Measurements from ENCODE around the gene SLC35E4.

SLC35E4 gene

DNA sequence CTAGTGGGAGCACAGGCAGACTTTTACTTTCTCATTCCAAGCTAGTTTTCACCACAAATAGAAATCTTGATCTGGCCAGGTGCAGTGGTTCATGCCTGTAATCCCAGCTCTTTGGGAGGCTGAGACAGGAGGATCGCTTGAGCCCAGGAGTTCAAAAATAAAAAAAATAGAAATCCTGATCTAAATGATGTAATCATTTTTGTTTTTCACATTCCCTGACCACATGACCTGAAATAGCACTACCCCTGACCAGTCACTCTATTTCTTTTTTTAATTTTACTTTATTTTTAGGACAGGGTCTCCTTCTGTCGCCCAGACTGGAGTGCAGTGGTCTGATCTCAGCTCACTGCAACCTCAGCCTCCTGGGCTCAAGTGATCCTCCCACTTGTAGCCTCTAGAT lies 30.9 kb upstream of the SLC35E4 start:
- WGBS (ENCODE audit: extremely low coverage, insufficient coverage, insufficient read length) = no CpG with 5 or more reads among the region's 2 CpGs
- no peaks in the 10 kb centered on the region for H3K27me3 ChIP-seq (ENCODE audit: insufficient read depth, low read length)
- no peak overlapping the region for H2AK5ac ChIP-seq (ENCODE audit: low read length)
- no peak for DNase-seq
- no peak overlapping the region for H3K9ac ChIP-seq (ENCODE audit: low read length)
- no peak overlapping the region for H4K91ac ChIP-seq (ENCODE audit: low read depth, low read length)
- no peak overlapping the region for H3K23ac ChIP-seq (ENCODE audit: low read length)
- peaks cover 2% of the 10 kb centered on the region for H3K79me2 ChIP-seq (ENCODE audit: control insufficient read depth, insufficient read depth, low read length, poor library complexity)
- no peak overlapping the region for H2BK5ac ChIP-seq (ENCODE audit: low read depth, low read length, poor library complexity)
- H3K4me3 ChIP-seq (ENCODE audit: low read depth, low read length) = no peak overlapping the region
- no peaks in the 10 kb centered on the region for H3K9me3 ChIP-seq (ENCODE audit: insufficient read depth, low read depth, low read length)
- peaks cover 7% of the 10 kb centered on the region for H3K79me1 ChIP-seq (ENCODE audit: low read length)
- no peaks in the 10 kb centered on the region for H3K36me3 ChIP-seq (ENCODE audit: control insufficient read depth in 1 of 2, insufficient read depth in 2 of 2, low read length in 2 of 2)
- H3K4ac ChIP-seq (ENCODE audit: low read depth, low read length) = no peak overlapping the region
- H3K4me2 ChIP-seq (ENCODE audit: low read length) = no peak overlapping the region
- peaks cover 9 to 11% of the 10 kb centered on the region in 2 experiments for H3K4me1 ChIP-seq (ENCODE audit: control insufficient read depth in 1 of 2, insufficient read depth in 2 of 2, low read length in 2 of 2)
- no peak overlapping the region for H3K14ac ChIP-seq (ENCODE audit: low read length)
- no peak overlapping the region for H2BK120ac ChIP-seq (ENCODE audit: insufficient read depth, low read length, poor library complexity)
- H2BK12ac ChIP-seq (ENCODE audit: low read length) = no peak overlapping the region
- H4K8ac ChIP-seq (ENCODE audit: low read depth, low read length) = no peak overlapping the region
- H3K18ac ChIP-seq (ENCODE audit: low read length) = no peak overlapping the region
- H2AFZ ChIP-seq (ENCODE audit: insufficient read depth, low read length, poor library complexity) = no peak overlapping the region
- H4K12ac ChIP-seq (ENCODE audit: low read depth, low read length) = no peak overlapping the region
- H3K27ac ChIP-seq (ENCODE audit: low read depth, low read length) = no peak overlapping the region

DNA sequence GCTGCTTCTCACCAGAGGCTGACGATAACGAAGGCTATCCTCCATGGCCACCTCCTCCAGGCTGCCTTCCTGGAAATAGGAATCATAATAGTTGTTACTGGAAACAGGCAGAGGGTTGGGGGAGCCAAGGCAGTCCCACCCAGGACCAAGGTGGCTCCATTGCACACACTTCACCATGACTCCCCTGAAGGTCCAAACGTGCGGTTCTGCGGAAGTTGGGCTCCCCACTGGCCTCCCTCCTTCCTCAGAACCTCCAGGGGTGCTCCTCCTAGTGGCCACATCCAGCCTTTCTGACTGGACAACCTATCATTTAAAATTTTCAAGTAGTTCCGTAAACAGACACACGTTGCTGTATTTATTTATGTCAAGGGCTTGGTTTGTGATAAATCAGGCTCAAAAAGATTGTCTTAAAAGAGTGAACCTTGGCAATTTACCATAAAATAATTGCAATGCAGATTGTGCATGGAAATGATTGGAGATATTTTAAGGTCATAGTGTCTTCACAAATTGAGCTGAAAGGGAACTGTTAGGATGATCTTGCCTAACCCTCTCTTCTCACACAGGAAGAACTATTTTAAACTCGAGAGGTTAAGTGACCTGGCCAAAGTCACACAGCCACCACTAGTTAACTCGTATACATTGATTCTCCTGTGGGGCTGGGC lies 30.0 kb upstream of the SLC35E4 start:
- H3K4me3 ChIP-seq (ENCODE audit: low read depth, low read length) = no peak overlapping the region
- no peak overlapping the region for H4K12ac ChIP-seq (ENCODE audit: low read depth, low read length)
- H2BK12ac ChIP-seq (ENCODE audit: low read length) = no peak overlapping the region
- H3K4me1 ChIP-seq (ENCODE audit: control insufficient read depth in 1 of 2, insufficient read depth in 2 of 2, low read length in 2 of 2) = peaks cover 9 to 13% of the 10 kb centered on the region in 2 experiments
- no CpG with 5 or more reads among the region's 9 CpGs for WGBS (ENCODE audit: extremely low coverage, insufficient coverage, insufficient read length)
- no peak overlapping the region for H3K14ac ChIP-seq (ENCODE audit: low read length)
- no peak overlapping the region for H2BK120ac ChIP-seq (ENCODE audit: insufficient read depth, low read length, poor library complexity)
- H2AFZ ChIP-seq (ENCODE audit: insufficient read depth, low read length, poor library complexity) = peak overlapping the region; percentile 60
- peaks cover 7% of the 10 kb centered on the region for H3K79me1 ChIP-seq (ENCODE audit: low read length)
- H4K8ac ChIP-seq (ENCODE audit: low read depth, low read length) = peak overlapping the region; percentile 82
- no peak overlapping the region for H3K4ac ChIP-seq (ENCODE audit: low read depth, low read length)
- H3K4me2 ChIP-seq (ENCODE audit: low read length) = peak overlapping the region; percentile 62
- no peaks in the 10 kb centered on the region for H3K36me3 ChIP-seq (ENCODE audit: control insufficient read depth in 1 of 2, insufficient read depth in 2 of 2, low read length in 2 of 2)
- no peak overlapping the region for H3K23ac ChIP-seq (ENCODE audit: low read length)
- H3K9ac ChIP-seq (ENCODE audit: low read length) = no peak overlapping the region
- no peak overlapping the region for H2AK5ac ChIP-seq (ENCODE audit: low read length)
- peak in 1 of 2 donors; percentile 62 for DNase-seq
- H3K79me2 ChIP-seq (ENCODE audit: control insufficient read depth, insufficient read depth, low read length, poor library complexity) = peaks cover 2% of the 10 kb centered on the region
- H4K91ac ChIP-seq (ENCODE audit: low read depth, low read length) = no peak overlapping the region
- H2BK5ac ChIP-seq (ENCODE audit: low read depth, low read length, poor library complexity) = no peak overlapping the region
- no peaks in the 10 kb centered on the region for H3K27me3 ChIP-seq (ENCODE audit: insufficient read depth, low read length)
- H3K9me3 ChIP-seq (ENCODE audit: insufficient read depth, low read depth, low read length) = no peaks in the 10 kb centered on the region
- no peak overlapping the region for H3K18ac ChIP-seq (ENCODE audit: low read length)
- H3K27ac ChIP-seq (ENCODE audit: low read depth, low read length) = no peak overlapping the region

DNA sequence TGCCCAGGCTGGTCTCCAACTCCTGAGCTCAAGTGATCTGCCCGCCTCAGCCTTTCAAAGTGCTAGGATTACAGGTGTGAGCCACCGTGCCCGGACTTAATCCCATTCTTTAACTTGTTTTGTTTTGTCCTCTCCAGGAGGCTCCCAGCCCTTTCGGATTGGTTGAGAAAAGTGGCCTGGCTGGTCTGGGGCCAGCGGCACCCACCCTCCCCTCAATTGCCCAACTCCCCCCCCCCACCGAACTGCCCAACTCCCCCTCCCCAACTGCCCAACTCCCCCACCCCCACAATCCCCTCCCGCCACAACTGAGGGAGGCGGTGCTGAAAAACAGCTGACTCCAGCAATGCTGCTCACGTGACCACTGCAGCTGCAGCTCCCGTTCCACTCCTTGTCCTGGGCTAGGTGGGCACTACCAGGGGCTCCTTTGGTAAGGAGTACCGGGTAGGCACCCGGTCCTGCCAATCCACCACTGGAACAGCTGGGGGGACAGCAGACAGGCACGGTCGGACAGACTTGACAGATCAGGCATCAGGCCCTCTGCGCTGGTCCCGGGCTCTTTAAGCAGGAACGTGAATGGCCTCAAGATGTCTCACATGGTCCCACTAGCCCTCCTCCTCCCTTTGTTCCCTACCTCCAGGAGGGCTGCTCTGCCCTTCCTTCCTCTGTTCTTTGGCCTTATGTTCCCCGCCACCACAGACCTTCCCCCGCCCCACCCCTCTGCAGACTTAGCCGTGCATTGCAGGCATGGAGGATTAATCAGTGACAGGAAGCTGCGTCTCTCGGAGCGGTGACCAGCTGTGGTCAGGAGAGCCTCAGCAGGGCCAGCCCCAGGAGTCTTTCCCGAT lies 28.9 kb upstream of the SLC35E4 start, which contains the start of gene TCN2:
TCN2 (plus strand) TSS at position 720 of the 845 bp plus-strand sequence. CDS start 158 bp downstream, outside the sequence.
- peak within 1 kb of the TSS; percentile 85 for H3K14ac ChIP-seq (ENCODE audit: low read length)
- peak within 1 kb of the TSS; percentile 54 for H2BK5ac ChIP-seq (ENCODE audit: low read depth, low read length, poor library complexity)
- H3K27ac ChIP-seq (ENCODE audit: low read depth, low read length) = peak within 1 kb of the TSS; percentile 66
- no peaks in the 10 kb centered on the region for H3K27me3 ChIP-seq (ENCODE audit: insufficient read depth, low read length)
- no CpG with 5 or more reads among the region's 24 CpGs for WGBS (ENCODE audit: extremely low coverage, insufficient coverage, insufficient read length)
- peaks cover 2% of the 10 kb centered on the region for H3K79me2 ChIP-seq (ENCODE audit: control insufficient read depth, insufficient read depth, low read length, poor library complexity)
- peak within 1 kb of the TSS; percentile 98 for H3K4me2 ChIP-seq (ENCODE audit: low read length)
- H4K91ac ChIP-seq (ENCODE audit: low read depth, low read length) = peak within 1 kb of the TSS; percentile 91
- H2AFZ ChIP-seq (ENCODE audit: insufficient read depth, low read length, poor library complexity) = peak within 1 kb of the TSS; percentile 99
- H3K18ac ChIP-seq (ENCODE audit: low read length) = peak within 1 kb of the TSS; percentile 89
- H3K79me1 ChIP-seq (ENCODE audit: low read length) = peaks cover 7% of the 10 kb centered on the region
- peak within 1 kb of the TSS; percentile 46 for H2BK12ac ChIP-seq (ENCODE audit: low read length)
- peak within 1 kb of the TSS; percentile 95 for H4K8ac ChIP-seq (ENCODE audit: low read depth, low read length)
- H2AK5ac ChIP-seq (ENCODE audit: low read length) = no peak within 1 kb of the TSS
- H3K23ac ChIP-seq (ENCODE audit: low read length) = no peak within 1 kb of the TSS
- H2BK120ac ChIP-seq (ENCODE audit: insufficient read depth, low read length, poor library complexity) = peak within 1 kb of the TSS; percentile 79
- H4K12ac ChIP-seq (ENCODE audit: low read depth, low read length) = peak within 1 kb of the TSS; percentile 75
- peak within 1 kb of the TSS; percentile 72 for H3K4me3 ChIP-seq (ENCODE audit: low read depth, low read length)
- no peaks in the 10 kb centered on the region for H3K9me3 ChIP-seq (ENCODE audit: insufficient read depth, low read depth, low read length)
- H3K36me3 ChIP-seq (ENCODE audit: control insufficient read depth in 1 of 2, insufficient read depth in 2 of 2, low read length in 2 of 2) = no peaks in the 10 kb centered on the region
- peaks cover 9 to 13% of the 10 kb centered on the region in 2 experiments for H3K4me1 ChIP-seq (ENCODE audit: control insufficient read depth in 1 of 2, insufficient read depth in 2 of 2, low read length in 2 of 2)
- peak in 1 of 2 donors; percentile 40 for DNase-seq
- peak within 1 kb of the TSS; percentile 82 for H3K9ac ChIP-seq (ENCODE audit: low read length)
- peak within 1 kb of the TSS; percentile 78 for H3K4ac ChIP-seq (ENCODE audit: low read depth, low read length)

GRCh38 chr22:30607300-30607930 lies 28.2 kb upstream of the SLC35E4 start:
- no peak overlapping the region for H3K4ac ChIP-seq (ENCODE audit: low read depth, low read length)
- H3K4me1 ChIP-seq (ENCODE audit: control insufficient read depth in 1 of 2, insufficient read depth in 2 of 2, low read length in 2 of 2) = peaks cover 9 to 13% of the 10 kb centered on the region in 2 experiments
- H3K9ac ChIP-seq (ENCODE audit: low read length) = peak overlapping the region; percentile 2
- H2BK12ac ChIP-seq (ENCODE audit: low read length) = peak overlapping the region; percentile 15
- no peak overlapping the region for H3K14ac ChIP-seq (ENCODE audit: low read length)
- peak overlapping the region; percentile 98 for H3K4me2 ChIP-seq (ENCODE audit: low read length)
- peaks cover 2% of the 10 kb centered on the region for H3K79me2 ChIP-seq (ENCODE audit: control insufficient read depth, insufficient read depth, low read length, poor library complexity)
- H4K91ac ChIP-seq (ENCODE audit: low read depth, low read length) = peak overlapping the region; percentile 12
- no peak overlapping the region for H3K18ac ChIP-seq (ENCODE audit: low read length)
- no peak for DNase-seq
- H3K79me1 ChIP-seq (ENCODE audit: low read length) = peaks cover 7% of the 10 kb centered on the region
- no peaks in the 10 kb centered on the region for H3K36me3 ChIP-seq (ENCODE audit: control insufficient read depth in 1 of 2, insufficient read depth in 2 of 2, low read length in 2 of 2)
- H2BK120ac ChIP-seq (ENCODE audit: insufficient read depth, low read length, poor library complexity) = no peak overlapping the region
- peak overlapping the region; percentile 68 for H4K8ac ChIP-seq (ENCODE audit: low read depth, low read length)
- no peak overlapping the region for H3K23ac ChIP-seq (ENCODE audit: low read length)
- no peak overlapping the region for H3K27ac ChIP-seq (ENCODE audit: low read depth, low read length)
- no CpG with 5 or more reads among the region's 7 CpGs for WGBS (ENCODE audit: extremely low coverage, insufficient coverage, insufficient read length)
- no peaks in the 10 kb centered on the region for H3K27me3 ChIP-seq (ENCODE audit: insufficient read depth, low read length)
- no peak overlapping the region for H2AFZ ChIP-seq (ENCODE audit: insufficient read depth, low read length, poor library complexity)
- H3K9me3 ChIP-seq (ENCODE audit: insufficient read depth, low read depth, low read length) = no peaks in the 10 kb centered on the region
- no peak overlapping the region for H4K12ac ChIP-seq (ENCODE audit: low read depth, low read length)
- no peak overlapping the region for H2BK5ac ChIP-seq (ENCODE audit: low read depth, low read length, poor library complexity)
- peak overlapping the region; percentile 72 for H3K4me3 ChIP-seq (ENCODE audit: low read depth, low read length)
- no peak overlapping the region for H2AK5ac ChIP-seq (ENCODE audit: low read length)
